Brain microvascular endothelial cell (primary cell): ENCODE data around the gene PHF1.

Experiments used
- DNase-seq: peaks from one replicate; pipeline ENCODE4 v3.0.0-alpha.2; 2020
- H3K27ac ChIP-seq: fragments of 250-450 bp; sonication (Bioruptor Pico); 2 replicates; pipeline ENCODE4 v1.5.1; 2020; ENCODE audit warnings: mild to moderate bottlenecking, moderate library complexity
- H3K27me3 ChIP-seq: fragments of 250-450 bp; sonication (Bioruptor Pico); replicated peaks from 2 replicates; pipeline ENCODE4 v1.5.1; 2020; ENCODE audit warnings: mild to moderate bottlenecking
- H3K36me3 ChIP-seq: fragments of 250-450 bp; sonication (Bioruptor Pico); replicated peaks from 2 replicates; pipeline ENCODE4 v1.5.1; 2020; ENCODE audit warnings: mild to moderate bottlenecking
- H3K4me3 ChIP-seq: 2 replicates; pipeline ENCODE4 v1.5.1; 2011; ENCODE audit warnings: low read depth, mild to moderate bottlenecking, control low read depth, low read length, moderate library complexity
- CTCF ChIP-seq: IDR thresholded peaks from 2 replicates; pipeline ENCODE4 v1.5.1; 2011; ENCODE audit warnings: low read depth, mild to moderate bottlenecking, moderate library complexity, low read length, control low read depth, inconsistent platforms; ENCODE audit errors: missing control alignments
- in situ Hi-C: cut with HindIII; loops from 2 replicates; pipeline ENCODE4 v1.10.0; 2017; ENCODE audit warnings: low sequenced_read_pairs, low pct_ligation_motif_present

Gene PHF1

DNA sequence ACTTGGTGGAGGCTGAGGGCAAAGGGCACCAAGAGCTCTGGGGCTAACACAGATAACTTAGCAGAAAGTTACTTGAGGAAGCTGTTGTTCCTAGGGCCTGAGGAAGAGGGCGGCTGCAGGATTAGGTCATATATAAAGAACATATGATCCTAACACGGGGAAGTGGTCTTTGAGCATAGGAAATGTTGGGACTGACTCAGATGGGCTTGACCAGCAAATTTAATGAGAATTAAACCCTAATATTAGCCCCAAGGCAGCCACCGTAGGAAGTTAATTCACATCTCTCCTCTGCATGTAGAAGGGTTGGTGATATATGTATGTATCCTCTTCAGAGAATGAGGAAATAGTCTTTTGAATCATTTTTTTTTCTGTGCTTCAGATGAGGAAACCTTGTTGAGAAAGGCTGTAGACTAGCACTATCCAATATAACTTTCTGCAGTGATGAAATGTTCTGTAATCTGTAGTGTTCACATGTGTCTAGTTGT, 34.3 kb downstream of the PHF1 start:
- H3K36me3 ChIP-seq = peaks cover 22% of the 10 kb centered on the region
- no peak overlapping the region for H3K4me3 ChIP-seq

GRCh38 chr6:33446356-33446755, 35.5 kb downstream of the PHF1 start:
- TF ChIP-seq CTCF = no peak
- no peak overlapping the region for H3K27ac ChIP-seq
- no peak for DNase-seq
- in situ Hi-C loops = no loop called here
- H3K4me3 ChIP-seq = no peak overlapping the region
- H3K27me3 ChIP-seq = no peaks in the 10 kb centered on the region
- peaks cover 15% of the 10 kb centered on the region for H3K36me3 ChIP-seq

More for the DNA sequence above, 34.3 kb downstream of the PHF1 start:
- Histone ChIP-seq H3K27ac (no peak overlapping the region), H3K27me3 (no peaks in the 10 kb centered on the region)
- DNase-seq = no peak
- no peak for TF ChIP-seq CTCF
- in situ Hi-C loops = no loop called here

GRCh38 chr6:33450434-33450833, 39.6 kb downstream of the PHF1 start:
- H3K4me3 ChIP-seq = no peak overlapping the region
- in situ Hi-C loops = no loop called here
- no peak for TF ChIP-seq CTCF
- H3K27me3 ChIP-seq = no peaks in the 10 kb centered on the region
- no peak overlapping the region for H3K27ac ChIP-seq
- peaks cover 3% of the 10 kb centered on the region for H3K36me3 ChIP-seq
- no peak for DNase-seq

GRCh38 chr6:33451606-33452005, 40.8 kb downstream of the PHF1 start:
- H3K36me3 ChIP-seq = peaks cover 7% of the 10 kb centered on the region
- H3K4me3 ChIP-seq = no peak overlapping the region
- H3K27ac ChIP-seq = no peak overlapping the region
- H3K27me3 ChIP-seq = no peaks in the 10 kb centered on the region
- no peak for DNase-seq
- no peak for TF ChIP-seq CTCF
- in situ Hi-C loops = no loop called here

- Histone ChIP-seq H3K27ac (no peak overlapping the region), H3K36me3 (peaks cover 8% of the 10 kb centered on the region), H3K27me3 (no peaks in the 10 kb centered on the region), H3K4me3 (no peak overlapping the region)
- no peak for DNase-seq
- in situ Hi-C loops = no loop called here
- TF ChIP-seq CTCF = no peak
These were observed 41.7 kb downstream of the PHF1 start for GRCh38 chr6:33452496-33452895.

DNA sequence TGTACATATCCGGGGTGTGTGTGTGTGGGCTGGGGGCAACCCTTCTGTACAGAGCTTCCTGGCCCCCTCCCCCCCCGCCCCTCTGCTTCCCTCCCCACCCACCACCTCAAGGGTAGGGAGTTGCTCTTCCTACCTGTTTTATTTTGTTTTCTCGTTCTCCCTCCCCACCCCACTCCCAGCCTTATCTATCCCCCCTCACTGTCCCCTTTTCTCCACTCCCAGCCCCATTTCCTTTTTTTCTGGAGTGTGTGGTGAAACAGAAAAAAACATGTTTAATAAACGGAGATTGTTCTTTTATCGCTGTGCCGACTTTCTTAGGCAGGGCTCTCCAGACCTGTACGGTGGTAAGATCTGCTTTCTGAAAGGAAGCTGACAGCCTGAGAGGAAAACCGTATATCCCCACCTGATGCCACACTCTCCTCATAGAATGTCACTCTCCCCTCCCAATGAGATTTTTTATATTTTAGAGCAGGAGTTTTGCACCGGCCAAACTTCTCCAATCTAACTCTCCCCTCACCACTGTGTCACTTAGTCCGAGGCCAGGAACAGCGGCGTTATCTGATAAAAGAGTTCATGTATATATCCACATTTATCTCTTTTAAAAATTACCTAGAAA, 42.7 kb downstream of the PHF1 start:
- peaks cover 8% of the 10 kb centered on the region for H3K36me3 ChIP-seq
- in situ Hi-C loops = no loop called here

More for the DNA sequence above, 42.7 kb downstream of the PHF1 start:
- no peak for DNase-seq
- TF ChIP-seq CTCF = no peak
- Histone ChIP-seq H3K4me3 (peak overlapping the region; percentile 90), H3K27me3 (no peaks in the 10 kb centered on the region), H3K27ac (peak overlapping the region; percentile 50)
